GM23338 (cell line): ENCODE data around the gene CDCA7. TPM values are rescaled to one million over a fixed set of nuclear protein-coding genes. Genes with fewer than 3 reads are reported as not detected.
A peak's percentile ranks its signal among the peaks of the same experiment; 100 is the strongest.

Experiments used
- ATAC-seq: fragments of 200-7000 bp; cut with Tn5 transposase; 3 replicates; pipeline ENCODE4 v1.9.1; 2020
- DNase-seq: peaks from one replicate; pipeline ENCODE4 v3.0.0-alpha.2; 2015; ENCODE audit warnings: low spot score
- H2AFZ ChIP-seq: fragments of 200-600 bp; sonication (generic); 2 replicates; pipeline ENCODE4 v1.8.0; 2016; ENCODE audit warnings: antibody characterized with exemption, mild to moderate bottlenecking, moderate library complexity
- H3F3A ChIP-seq: fragments of 200-600 bp; sonication (generic); replicated peaks from 2 replicates; pipeline ENCODE4 v1.8.0; 2017; ENCODE audit warnings: antibody characterized with exemption, mixed run types, low read depth
- H3K27ac ChIP-seq: fragments of 200-600 bp; sonication (generic); 2 replicates; pipeline ENCODE4 v1.6.1; 2016; ENCODE audit warnings: low read depth
- H3K27me3 ChIP-seq: fragments of 200-600 bp; sonication (generic); 2 replicates; pipeline ENCODE4 v1.8.0; 2016; ENCODE audit warnings: mild to moderate bottlenecking, mixed run types, moderate library complexity; ENCODE audit not compliant: insufficient read depth
- H3K36me3 ChIP-seq: fragments of 200-600 bp; sonication (generic); 2 replicates; pipeline ENCODE4 v1.8.0; 2016; ENCODE audit warnings: mild to moderate bottlenecking; ENCODE audit not compliant: insufficient read depth
- H3K4me1 ChIP-seq: fragments of 200-600 bp; sonication (generic); 2 replicates; pipeline ENCODE4 v1.8.0; 2016; ENCODE audit warnings: mild to moderate bottlenecking, moderate library complexity; ENCODE audit not compliant: insufficient read depth
- H3K4me2 ChIP-seq: fragments of 200-600 bp; sonication (generic); 2 replicates; pipeline ENCODE4 v1.7.1; 2017; ENCODE audit warnings: mixed run types
- H3K4me3 ChIP-seq: fragments of 200-600 bp; sonication (generic); 2 replicates; pipeline ENCODE4 v1.6.1; 2016; ENCODE audit warnings: mixed run types
- H3K79me2 ChIP-seq: fragments of 200-600 bp; sonication (generic); replicated peaks from 2 replicates; pipeline ENCODE4 v1.8.0; 2017; ENCODE audit warnings: mild to moderate bottlenecking; ENCODE audit not compliant: insufficient read depth
- H3K9me2 ChIP-seq: fragments of 200-600 bp; sonication (generic); 2 replicates; pipeline ENCODE4 v1.8.0; 2017; ENCODE audit not compliant: insufficient read depth
- H4K20me1 ChIP-seq: fragments of 200-600 bp; sonication (generic); replicated peaks from 2 replicates; pipeline ENCODE4 v1.8.0; 2017; ENCODE audit warnings: mild to moderate bottlenecking; ENCODE audit not compliant: insufficient read depth
- H3K27ac Mint-ChIP-seq: 2 replicates; pipeline ENCODE4 v1.8.0; 2020; ENCODE audit warnings: inconsistent platforms, mild to moderate bottlenecking, moderate library complexity, mixed read lengths
- H3K27me3 Mint-ChIP-seq: 3 replicates; pipeline ENCODE4 v1.8.0; 2022; ENCODE audit warnings: low read depth, mild to moderate bottlenecking, moderate library complexity, mixed read lengths, inconsistent platforms; ENCODE audit not compliant: insufficient read depth, poor library complexity
- H3K36me3 Mint-ChIP-seq: 3 replicates; pipeline ENCODE4 v1.8.0; 2021; ENCODE audit warnings: low read depth, mild to moderate bottlenecking, inconsistent platforms, moderate library complexity, mixed read lengths
- H3K4me1 Mint-ChIP-seq: 3 replicates; pipeline ENCODE4 v1.8.0; 2020; ENCODE audit warnings: mild to moderate bottlenecking, inconsistent platforms, mixed read lengths
- H3K4me3 Mint-ChIP-seq: 3 replicates; pipeline ENCODE4 v1.8.0; 2021; ENCODE audit warnings: moderate library complexity, mild to moderate bottlenecking, inconsistent platforms, mixed read lengths
- H3K9me3 Mint-ChIP-seq: 3 replicates; pipeline ENCODE4 v1.8.0; 2020; ENCODE audit warnings: moderate library complexity, mild to moderate bottlenecking, inconsistent platforms, mixed read lengths
- CREB1 ChIP-seq: fragments of 250-450 bp; sonication (Bioruptor Pico); IDR thresholded peaks from 2 replicates; pipeline ENCODE4 v1.5.0; 2020; ENCODE audit warnings: low read depth, mild to moderate bottlenecking, moderate library complexity
- EZH2 ChIP-seq: fragments of 200-600 bp; sonication (generic); IDR thresholded peaks from one replicate; pipeline ENCODE4 v1.8.0; 2017; ENCODE audit warnings: antibody characterized with exemption, mild to moderate bottlenecking, low read depth; ENCODE audit not compliant: unreplicated experiment
- EZH2phosphoT487 ChIP-seq: fragments of 200-600 bp; sonication (generic); IDR thresholded peaks from one replicate; pipeline ENCODE4 v1.8.1; 2018; ENCODE audit warnings: antibody characterized with exemption; ENCODE audit not compliant: unreplicated experiment
- JUNB ChIP-seq: IDR thresholded peaks from one replicate; pipeline ENCODE4 v1.6.1; 2016; ENCODE audit warnings: antibody characterized with exemption; ENCODE audit not compliant: unreplicated experiment
- POLR2AphosphoS5 ChIP-seq: IDR thresholded peaks from 2 replicates; pipeline ENCODE4 v1.6.1; 2016; ENCODE audit warnings: antibody characterized with exemption, low read depth
- STAT1 ChIP-seq: IDR thresholded peaks from one replicate; pipeline ENCODE4 v1.6.1; 2016; ENCODE audit warnings: antibody characterized with exemption; ENCODE audit not compliant: unreplicated experiment
- ZNF114 ChIP-seq: fragments of 250-450 bp; sonication (Bioruptor Pico); IDR thresholded peaks from 2 replicates; pipeline ENCODE4 v1.5.0; 2020; ENCODE audit warnings: mild to moderate bottlenecking, moderate library complexity
- ZNF331 ChIP-seq: fragments of 250-450 bp; sonication (Bioruptor Pico); IDR thresholded peaks from 2 replicates; pipeline ENCODE4 v1.5.0; 2020; ENCODE audit warnings: low read depth, mild to moderate bottlenecking, moderate library complexity
- polyA plus RNA-seq: library from polyadenylated mRNA; unstranded; fragments of >200 nt; fragmentation: Nextera tagmentation; extraction: Ambion mirVana; gene quantifications from 2 replicates; pipeline ENCODE4 v1.2.1, GENCODE V29; 2016
- total RNA-seq: library from RNA; depleted of rRNA; stranded (reverse); fragments of >200 nt; shearing (Covaris generic); gene quantifications from 2 replicates; pipeline ENCODE4 v1.2.3, GENCODE V29; 2014
- TF ChIP-seq, protein P1 (sequence below), 2 experiments: fragments of 200-600 bp in 1 of 2; sonication (generic) in 1 of 2; conservative IDR thresholded peaks; 2 replicates each; pipeline versions ENCODE4 v1.5.1 to v1.6.1; 2016 to 2017; ENCODE audit warnings: antibody characterized with exemption in 2 of 2, low read depth in 2 of 2, mild to moderate bottlenecking in 2 of 2, moderate library complexity in 1 of 2
- TF ChIP-seq, protein P2 (sequence below): IDR thresholded peaks from one replicate; pipeline ENCODE4 v1.6.1; 2018; ENCODE audit warnings: antibody characterized with exemption; ENCODE audit not compliant: unreplicated experiment
- TF ChIP-seq, protein P3 (sequence below): IDR thresholded peaks from 2 replicates; pipeline ENCODE4 v1.6.1; 2016; ENCODE audit warnings: antibody characterized with exemption

CDCA7 gene
- total and polyA plus RNA-seq, 2 experiments from 2014 or later: 63.7 to 95.5 TPM

DNA sequence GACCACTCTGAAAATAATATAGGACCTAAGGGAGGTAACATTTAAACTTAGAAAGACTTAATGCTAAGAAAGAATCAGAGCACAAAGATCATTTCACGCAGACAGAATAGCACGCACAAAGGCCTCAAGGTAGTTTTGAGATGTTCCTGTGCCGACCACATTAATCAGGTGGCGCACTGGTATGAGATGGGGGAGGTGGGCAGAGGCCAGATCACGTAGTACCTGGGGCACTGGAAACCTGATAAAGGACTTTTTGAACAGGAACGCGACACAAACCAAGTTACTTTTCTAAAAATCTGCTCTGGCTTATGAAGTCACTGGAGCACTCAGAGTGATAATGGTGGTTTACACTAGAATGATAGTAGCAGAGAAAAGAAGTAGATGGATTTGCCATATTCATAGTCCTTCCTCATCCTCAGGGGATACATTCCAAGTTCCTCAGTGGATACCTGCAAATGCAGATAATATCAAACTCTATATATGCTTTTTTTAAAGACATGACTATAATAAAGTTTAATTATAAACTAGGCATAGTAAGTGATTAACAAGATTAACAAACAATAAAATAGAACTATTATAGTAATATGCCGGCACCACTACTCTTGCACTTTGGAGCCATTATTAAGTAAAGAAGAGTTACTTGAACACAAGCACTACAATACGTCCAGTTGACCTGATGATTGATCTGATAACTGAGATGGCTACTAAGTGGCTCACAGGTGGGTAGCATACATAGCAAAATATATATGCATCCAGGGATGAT is 42.6 kb upstream of the CDCA7 start:
- ATAC-seq: no peak; the same call in 2 of the 3 replicates
- no peak overlapping the region for H3K27ac ChIP-seq
- H3K4me1 Mint-ChIP-seq: peaks cover 15% of the 10 kb centered on the region

DNA sequence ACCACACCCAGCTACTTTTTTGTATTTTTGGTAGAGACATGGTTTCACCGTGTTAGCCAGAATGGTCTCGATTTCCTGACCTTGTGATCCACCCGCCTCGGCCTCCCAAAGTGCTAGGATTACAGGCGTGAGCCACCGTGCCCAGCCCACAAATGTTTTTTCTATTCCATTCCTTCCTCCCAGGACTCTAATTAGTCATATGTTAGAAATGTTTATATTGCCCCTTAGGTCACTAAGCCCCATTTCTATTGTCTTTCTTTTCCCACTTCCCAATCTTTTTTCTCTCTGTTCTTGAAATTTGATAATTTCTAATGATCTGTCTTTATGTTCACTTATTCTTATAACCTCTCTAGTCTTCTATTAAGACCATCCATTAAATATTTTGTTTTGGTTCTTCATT is 31.3 kb upstream of the CDCA7 start:
- Mint-ChIP-seq H3K27ac (no peak overlapping the region), H3K36me3 (peaks cover 18% of the 10 kb centered on the region; the same call in 2 of the 3 replicates), H3K9me3 (peaks cover 31% of the 10 kb centered on the region), H3K27me3 (no peaks in the 10 kb centered on the region), H3K4me1 (no peaks in the 10 kb centered on the region), H3K4me3 (no peak overlapping the region)
- TF ChIP-seq, protein P1, sequence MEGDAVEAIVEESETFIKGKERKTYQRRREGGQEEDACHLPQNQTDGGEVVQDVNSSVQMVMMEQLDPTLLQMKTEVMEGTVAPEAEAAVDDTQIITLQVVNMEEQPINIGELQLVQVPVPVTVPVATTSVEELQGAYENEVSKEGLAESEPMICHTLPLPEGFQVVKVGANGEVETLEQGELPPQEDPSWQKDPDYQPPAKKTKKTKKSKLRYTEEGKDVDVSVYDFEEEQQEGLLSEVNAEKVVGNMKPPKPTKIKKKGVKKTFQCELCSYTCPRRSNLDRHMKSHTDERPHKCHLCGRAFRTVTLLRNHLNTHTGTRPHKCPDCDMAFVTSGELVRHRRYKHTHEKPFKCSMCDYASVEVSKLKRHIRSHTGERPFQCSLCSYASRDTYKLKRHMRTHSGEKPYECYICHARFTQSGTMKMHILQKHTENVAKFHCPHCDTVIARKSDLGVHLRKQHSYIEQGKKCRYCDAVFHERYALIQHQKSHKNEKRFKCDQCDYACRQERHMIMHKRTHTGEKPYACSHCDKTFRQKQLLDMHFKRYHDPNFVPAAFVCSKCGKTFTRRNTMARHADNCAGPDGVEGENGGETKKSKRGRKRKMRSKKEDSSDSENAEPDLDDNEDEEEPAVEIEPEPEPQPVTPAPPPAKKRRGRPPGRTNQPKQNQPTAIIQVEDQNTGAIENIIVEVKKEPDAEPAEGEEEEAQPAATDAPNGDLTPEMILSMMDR (conservative IDR thresholded peaks at IDR 0.05; ENCODE audit: low read depth in 2 of 2): no peak
- TF ChIP-seq ZNF331 (CRISPR knock-in tag) (no peak), ZNF114 (CRISPR knock-in tag) (no peak), EZH2 (no peak), CREB1 (CRISPR knock-in tag) (no peak), EZH2phosphoT487 (no peak), JUNB (no peak), STAT1 (no peak), POLR2AphosphoS5 (no peak)
- TF ChIP-seq, protein P2, sequence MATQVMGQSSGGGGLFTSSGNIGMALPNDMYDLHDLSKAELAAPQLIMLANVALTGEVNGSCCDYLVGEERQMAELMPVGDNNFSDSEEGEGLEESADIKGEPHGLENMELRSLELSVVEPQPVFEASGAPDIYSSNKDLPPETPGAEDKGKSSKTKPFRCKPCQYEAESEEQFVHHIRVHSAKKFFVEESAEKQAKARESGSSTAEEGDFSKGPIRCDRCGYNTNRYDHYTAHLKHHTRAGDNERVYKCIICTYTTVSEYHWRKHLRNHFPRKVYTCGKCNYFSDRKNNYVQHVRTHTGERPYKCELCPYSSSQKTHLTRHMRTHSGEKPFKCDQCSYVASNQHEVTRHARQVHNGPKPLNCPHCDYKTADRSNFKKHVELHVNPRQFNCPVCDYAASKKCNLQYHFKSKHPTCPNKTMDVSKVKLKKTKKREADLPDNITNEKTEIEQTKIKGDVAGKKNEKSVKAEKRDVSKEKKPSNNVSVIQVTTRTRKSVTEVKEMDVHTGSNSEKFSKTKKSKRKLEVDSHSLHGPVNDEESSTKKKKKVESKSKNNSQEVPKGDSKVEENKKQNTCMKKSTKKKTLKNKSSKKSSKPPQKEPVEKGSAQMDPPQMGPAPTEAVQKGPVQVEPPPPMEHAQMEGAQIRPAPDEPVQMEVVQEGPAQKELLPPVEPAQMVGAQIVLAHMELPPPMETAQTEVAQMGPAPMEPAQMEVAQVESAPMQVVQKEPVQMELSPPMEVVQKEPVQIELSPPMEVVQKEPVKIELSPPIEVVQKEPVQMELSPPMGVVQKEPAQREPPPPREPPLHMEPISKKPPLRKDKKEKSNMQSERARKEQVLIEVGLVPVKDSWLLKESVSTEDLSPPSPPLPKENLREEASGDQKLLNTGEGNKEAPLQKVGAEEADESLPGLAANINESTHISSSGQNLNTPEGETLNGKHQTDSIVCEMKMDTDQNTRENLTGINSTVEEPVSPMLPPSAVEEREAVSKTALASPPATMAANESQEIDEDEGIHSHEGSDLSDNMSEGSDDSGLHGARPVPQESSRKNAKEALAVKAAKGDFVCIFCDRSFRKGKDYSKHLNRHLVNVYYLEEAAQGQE: no peak
- TF ChIP-seq, protein P3, sequence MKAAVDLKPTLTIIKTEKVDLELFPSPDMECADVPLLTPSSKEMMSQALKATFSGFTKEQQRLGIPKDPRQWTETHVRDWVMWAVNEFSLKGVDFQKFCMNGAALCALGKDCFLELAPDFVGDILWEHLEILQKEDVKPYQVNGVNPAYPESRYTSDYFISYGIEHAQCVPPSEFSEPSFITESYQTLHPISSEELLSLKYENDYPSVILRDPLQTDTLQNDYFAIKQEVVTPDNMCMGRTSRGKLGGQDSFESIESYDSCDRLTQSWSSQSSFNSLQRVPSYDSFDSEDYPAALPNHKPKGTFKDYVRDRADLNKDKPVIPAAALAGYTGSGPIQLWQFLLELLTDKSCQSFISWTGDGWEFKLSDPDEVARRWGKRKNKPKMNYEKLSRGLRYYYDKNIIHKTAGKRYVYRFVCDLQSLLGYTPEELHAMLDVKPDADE: no peak
- ATAC-seq (no peak), DNase-seq (no peak)
- Histone ChIP-seq H3K36me3 (peaks cover 3% of the 10 kb centered on the region; the same call in 1 of the 2 replicates), H4K20me1 (no peaks in the 10 kb centered on the region), H3K79me2 (no peaks in the 10 kb centered on the region), H3K9me2 (no peaks in the 10 kb centered on the region), H3K4me3 (no peak overlapping the region), H2AFZ (no peak overlapping the region), H3K4me2 (no peak overlapping the region), H3K4me1 (no peaks in the 10 kb centered on the region), H3K27ac (no peak overlapping the region), H3F3A (no peaks in the 10 kb centered on the region), H3K27me3 (no peaks in the 10 kb centered on the region)

More for the DNA sequence above, 42.6 kb upstream of the CDCA7 start:
- H3K27ac Mint-ChIP-seq: no peak overlapping the region
- Histone ChIP-seq H3K9me2 (no peaks in the 10 kb centered on the region), H3K27me3 (no peaks in the 10 kb centered on the region), H4K20me1 (no peaks in the 10 kb centered on the region), H3F3A (no peaks in the 10 kb centered on the region), H3K79me2 (no peaks in the 10 kb centered on the region), H3K4me3 (no peak overlapping the region), H2AFZ (peak overlapping the region; percentile 14; the same call in 1 of the 2 replicates), H3K4me2 (no peak overlapping the region), H3K36me3 (no peaks in the 10 kb centered on the region), H3K4me1 (peaks cover 14% of the 10 kb centered on the region)
- peaks cover 4% of the 10 kb centered on the region; the same call in 1 of the 3 replicates for H3K36me3 Mint-ChIP-seq
- TF ChIP-seq EZH2 (no peak), CREB1 (CRISPR knock-in tag) (no peak), JUNB (no peak)
- H3K9me3 Mint-ChIP-seq: peaks cover 7% of the 10 kb centered on the region; the same call in 2 of the 3 replicates
- peaks cover 2% of the 10 kb centered on the region for H3K27me3 Mint-ChIP-seq
- H3K4me3 Mint-ChIP-seq: no peak overlapping the region
- no peak for DNase-seq
